Left ventricle myocardium inferior (tissue), 1 donor: Measurements from ENCODE around the gene ATP1B3. TPM values are rescaled to one million over a fixed set of nuclear protein-coding genes. Genes with fewer than 3 reads are reported as not detected.

Experiments
- DNase-seq: peaks from one replicate; pipeline ENCODE4 v3.0.0-alpha.2; 2020
- H3K27ac ChIP-seq: fragments of 200-600 bp; replicated peaks from 2 replicates; pipeline ENCODE4 v1.8.0; 2021
- H3K27me3 ChIP-seq: fragments of 200-600 bp; 2 replicates; pipeline ENCODE4 v1.8.0; 2021; ENCODE audit warnings: low read depth
- H3K36me3 ChIP-seq: fragments of 200-600 bp; 2 replicates; pipeline ENCODE4 v1.8.0; 2021
- H3K4me1 ChIP-seq: fragments of 200-600 bp; 2 replicates; pipeline ENCODE4 v1.8.0; 2021
- H3K4me3 ChIP-seq: fragments of 200-600 bp; 2 replicates; pipeline ENCODE4 v1.8.0; 2021; ENCODE audit warnings: mild to moderate bottlenecking, moderate library complexity
- H3K9me3 ChIP-seq: fragments of 200-600 bp; replicated peaks from 2 replicates; pipeline ENCODE4 v1.8.0; 2021
- intact Hi-C: fragments of 100-400 bp; cut with micrococcal nuclease; formaldehyde crosslinking; loops from one replicate; pipeline ENCODE4 v1.11.0; 2022
- total RNA-seq: library from RNA; stranded (reverse); fragmentation: NEBNext Ultra II Directional; extraction: Animal tissue kit (Norgen Biotek cat#: 25700); gene quantifications from one replicate; pipeline ENCODE4 v1.2.1, GENCODE V29; 2021
- TF ChIP-seq, protein P1 (sequence below): fragments of 200-600 bp; IDR thresholded peaks from 2 replicates; pipeline ENCODE4 v1.8.0; 2021; ENCODE audit warnings: antibody characterized with exemption, mild to moderate bottlenecking, borderline replicate concordance
- donor health status: DM: no; HTN: yes; CAD: no; lungs with severe emphysema.

The ATP1B3 gene
- total RNA-seq, 1 donor from 2014 or later = 34.5 TPM

DNA sequence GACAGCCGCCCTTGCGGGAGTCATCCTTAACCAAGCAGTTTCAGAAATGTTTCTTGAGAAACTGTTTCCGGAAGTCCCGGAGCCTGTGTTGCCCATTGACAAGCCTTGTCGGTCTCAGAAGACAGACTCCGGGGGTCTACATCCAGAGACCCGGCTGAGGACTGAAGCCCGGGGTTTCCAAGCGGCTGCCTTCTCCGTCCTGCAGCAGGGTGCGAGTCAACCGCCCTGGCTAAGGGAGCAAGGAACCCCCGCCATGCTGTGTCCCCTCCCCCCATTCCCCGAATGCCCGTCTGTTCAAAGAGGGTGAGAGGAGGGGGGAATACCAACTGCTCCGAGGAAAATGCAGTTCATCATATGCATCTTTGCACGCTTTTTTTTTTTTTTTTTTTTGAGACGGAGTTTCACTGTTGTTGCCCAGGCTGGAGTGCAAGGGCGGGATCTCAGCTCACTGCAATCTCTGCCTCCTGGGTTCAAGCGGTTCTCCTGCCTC lies 61.6 kb downstream of the ATP1B3 start:
- no peaks in the 10 kb centered on the region for H3K9me3 ChIP-seq
- DNase-seq = no peak
- no peaks in the 10 kb centered on the region for H3K36me3 ChIP-seq
- H3K27ac ChIP-seq = no peak overlapping the region
- no peaks in the 10 kb centered on the region for H3K27me3 ChIP-seq
- no peak overlapping the region for H3K4me3 ChIP-seq
- H3K4me1 ChIP-seq = no peaks in the 10 kb centered on the region
- intact Hi-C loops = no loop called here
- TF ChIP-seq, protein P1, sequence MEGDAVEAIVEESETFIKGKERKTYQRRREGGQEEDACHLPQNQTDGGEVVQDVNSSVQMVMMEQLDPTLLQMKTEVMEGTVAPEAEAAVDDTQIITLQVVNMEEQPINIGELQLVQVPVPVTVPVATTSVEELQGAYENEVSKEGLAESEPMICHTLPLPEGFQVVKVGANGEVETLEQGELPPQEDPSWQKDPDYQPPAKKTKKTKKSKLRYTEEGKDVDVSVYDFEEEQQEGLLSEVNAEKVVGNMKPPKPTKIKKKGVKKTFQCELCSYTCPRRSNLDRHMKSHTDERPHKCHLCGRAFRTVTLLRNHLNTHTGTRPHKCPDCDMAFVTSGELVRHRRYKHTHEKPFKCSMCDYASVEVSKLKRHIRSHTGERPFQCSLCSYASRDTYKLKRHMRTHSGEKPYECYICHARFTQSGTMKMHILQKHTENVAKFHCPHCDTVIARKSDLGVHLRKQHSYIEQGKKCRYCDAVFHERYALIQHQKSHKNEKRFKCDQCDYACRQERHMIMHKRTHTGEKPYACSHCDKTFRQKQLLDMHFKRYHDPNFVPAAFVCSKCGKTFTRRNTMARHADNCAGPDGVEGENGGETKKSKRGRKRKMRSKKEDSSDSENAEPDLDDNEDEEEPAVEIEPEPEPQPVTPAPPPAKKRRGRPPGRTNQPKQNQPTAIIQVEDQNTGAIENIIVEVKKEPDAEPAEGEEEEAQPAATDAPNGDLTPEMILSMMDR = no peak

DNA sequence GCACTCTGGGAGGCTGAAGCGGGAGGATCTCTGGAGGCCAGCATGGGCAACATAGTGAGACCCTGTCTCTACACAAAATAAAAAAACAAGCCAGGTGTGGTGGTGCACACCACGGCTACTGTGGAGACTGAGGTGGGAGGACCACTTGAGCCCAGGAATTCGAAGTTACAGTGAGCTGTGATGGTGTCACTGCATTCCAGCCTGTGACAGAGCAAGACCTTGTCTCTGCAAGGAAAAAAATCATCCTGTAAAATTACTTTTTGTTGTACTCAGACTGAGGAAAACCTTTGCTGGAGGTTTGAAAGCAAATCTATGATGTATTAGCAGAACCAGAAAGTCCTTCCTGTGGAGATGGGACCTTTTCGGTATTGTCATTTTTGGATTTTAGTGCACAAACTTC lies 63.3 kb downstream of the ATP1B3 start:
- Histone ChIP-seq H3K27me3 (no peaks in the 10 kb centered on the region), H3K36me3 (no peaks in the 10 kb centered on the region), H3K4me1 (no peaks in the 10 kb centered on the region), H3K27ac (no peak overlapping the region), H3K4me3 (no peak overlapping the region), H3K9me3 (no peaks in the 10 kb centered on the region)
- DNase-seq = no peak
- TF ChIP-seq, protein P1 = no peak
- intact Hi-C loops = no loop called here

DNA sequence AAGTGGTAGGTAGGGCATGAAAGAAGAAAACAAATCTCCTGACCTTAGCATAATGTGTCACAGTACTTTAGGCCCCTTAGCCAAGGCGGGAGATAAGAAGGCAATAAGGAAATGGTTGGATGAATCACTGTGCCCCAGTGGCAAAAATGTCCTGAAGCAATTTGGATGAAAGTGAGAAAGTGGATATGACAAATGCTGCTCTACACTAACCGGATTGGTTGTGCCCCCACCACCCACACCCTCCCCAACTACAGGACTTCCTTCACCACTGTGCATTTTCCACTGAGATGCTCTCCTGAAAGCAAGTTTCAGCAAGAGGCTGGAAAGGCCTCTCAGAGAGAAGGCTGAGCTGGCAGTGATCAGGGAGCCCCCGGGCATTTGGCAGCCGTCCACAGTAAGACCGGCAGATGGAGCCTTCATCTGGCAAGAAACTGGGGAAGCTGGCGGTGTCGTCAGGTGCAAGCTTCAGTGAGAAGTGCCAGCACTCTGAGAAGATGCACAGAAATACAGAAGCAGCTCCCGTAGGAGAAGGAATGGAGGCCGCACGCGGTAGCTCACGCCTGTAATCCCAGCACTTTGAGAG lies 63.8 kb downstream of the ATP1B3 start:
- intact Hi-C loops = no loop called here
- DNase-seq = no peak
- no peaks in the 10 kb centered on the region for H3K36me3 ChIP-seq
- no peaks in the 10 kb centered on the region for H3K4me1 ChIP-seq
- H3K4me3 ChIP-seq = no peak overlapping the region
- no peaks in the 10 kb centered on the region for H3K9me3 ChIP-seq
- TF ChIP-seq, protein P1 = no peak
- no peak overlapping the region for H3K27ac ChIP-seq
- no peaks in the 10 kb centered on the region for H3K27me3 ChIP-seq

DNA sequence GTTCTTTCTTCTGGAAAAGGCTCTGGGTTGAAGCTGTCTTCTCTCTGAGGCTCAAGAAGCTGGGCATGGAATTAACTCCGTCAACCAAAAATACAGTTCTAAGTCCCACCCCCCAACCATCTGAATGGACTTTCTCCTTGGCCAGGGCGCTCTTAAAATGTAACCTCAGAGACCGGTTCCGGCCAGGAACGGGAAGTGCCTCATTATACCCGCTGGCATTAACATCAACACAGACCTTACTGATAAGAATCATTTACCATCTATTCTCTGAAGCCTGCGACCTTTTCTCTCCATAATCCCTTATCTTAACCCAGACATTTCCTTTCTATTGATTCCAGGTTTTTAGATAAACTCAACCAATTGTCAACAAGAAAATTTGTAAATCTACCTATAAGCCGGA lies 64.7 kb downstream of the ATP1B3 start:
- TF ChIP-seq, protein P1 = no peak
- no peak for DNase-seq
- intact Hi-C loops = no loop called here
- Histone ChIP-seq H3K4me3 (no peak overlapping the region), H3K27ac (no peak overlapping the region), H3K9me3 (no peaks in the 10 kb centered on the region), H3K27me3 (no peaks in the 10 kb centered on the region), H3K36me3 (no peaks in the 10 kb centered on the region), H3K4me1 (no peaks in the 10 kb centered on the region)

DNA sequence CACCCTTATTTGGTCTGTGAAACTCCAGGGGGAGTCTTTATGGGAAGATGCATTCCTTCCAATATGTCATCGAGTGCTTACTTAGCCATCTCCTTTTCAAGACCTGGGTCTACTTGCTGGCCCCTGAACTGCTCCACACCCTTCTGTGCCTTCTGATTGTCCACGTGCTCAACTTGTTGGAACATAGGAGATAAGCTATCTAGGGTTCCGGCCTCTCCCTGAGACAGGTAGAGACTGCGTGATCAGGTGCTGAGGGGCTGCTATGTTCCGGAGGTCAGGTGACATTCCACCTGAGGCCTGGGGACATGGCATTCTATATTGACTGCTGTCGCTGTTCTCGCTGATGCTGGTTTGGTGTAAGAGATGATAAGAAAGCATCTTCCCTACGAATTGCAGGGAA lies 65.6 kb downstream of the ATP1B3 start:
- Histone ChIP-seq H3K27ac (no peak overlapping the region), H3K9me3 (no peaks in the 10 kb centered on the region), H3K36me3 (no peaks in the 10 kb centered on the region), H3K4me1 (no peaks in the 10 kb centered on the region), H3K4me3 (no peak overlapping the region), H3K27me3 (no peaks in the 10 kb centered on the region)
- TF ChIP-seq, protein P1 = no peak
- no peak for DNase-seq
- intact Hi-C loops = no loop called here
